ENCODE data around the gene MC5R.
"Not testable (repeated sequence)": the region's sequence is repeated elsewhere in the genome, so short reads cannot be mapped to it uniquely, and the experiment has no call there.

The MC5R gene

GRCh38 chr18:13835202-13835601 is 11.3 kb downstream of the MC5R start:
- TF ChIP-seq, protein P1, sequence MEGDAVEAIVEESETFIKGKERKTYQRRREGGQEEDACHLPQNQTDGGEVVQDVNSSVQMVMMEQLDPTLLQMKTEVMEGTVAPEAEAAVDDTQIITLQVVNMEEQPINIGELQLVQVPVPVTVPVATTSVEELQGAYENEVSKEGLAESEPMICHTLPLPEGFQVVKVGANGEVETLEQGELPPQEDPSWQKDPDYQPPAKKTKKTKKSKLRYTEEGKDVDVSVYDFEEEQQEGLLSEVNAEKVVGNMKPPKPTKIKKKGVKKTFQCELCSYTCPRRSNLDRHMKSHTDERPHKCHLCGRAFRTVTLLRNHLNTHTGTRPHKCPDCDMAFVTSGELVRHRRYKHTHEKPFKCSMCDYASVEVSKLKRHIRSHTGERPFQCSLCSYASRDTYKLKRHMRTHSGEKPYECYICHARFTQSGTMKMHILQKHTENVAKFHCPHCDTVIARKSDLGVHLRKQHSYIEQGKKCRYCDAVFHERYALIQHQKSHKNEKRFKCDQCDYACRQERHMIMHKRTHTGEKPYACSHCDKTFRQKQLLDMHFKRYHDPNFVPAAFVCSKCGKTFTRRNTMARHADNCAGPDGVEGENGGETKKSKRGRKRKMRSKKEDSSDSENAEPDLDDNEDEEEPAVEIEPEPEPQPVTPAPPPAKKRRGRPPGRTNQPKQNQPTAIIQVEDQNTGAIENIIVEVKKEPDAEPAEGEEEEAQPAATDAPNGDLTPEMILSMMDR (IDR thresholded peaks at IDR 0.05; ENCODE audit: low read length): no peak
- TF ChIP-seq EZH2 (optimal IDR thresholded peaks at IDR 0.05; ENCODE audit: low read depth, low read length) (no peak), EZH2phosphoT487 (IDR thresholded peaks at IDR 0.05; ENCODE audit: low read length) (no peak)
- no peaks in the 10 kb centered on the region for H3K9me2 ChIP-seq (replicated peaks; ENCODE audit: insufficient read depth, low read length)
- H2AFZ ChIP-seq (ENCODE audit: low read length): no peak overlapping the region
- H3F3A ChIP-seq (ENCODE audit: insufficient read depth, low read length): no peaks in the 10 kb centered on the region
- H3K79me2 ChIP-seq (ENCODE audit: low read length): no peaks in the 10 kb centered on the region
- no peak overlapping the region for H3K4me2 ChIP-seq (ENCODE audit: low read depth, low read length)
- no peak for DNase-seq
- no peak overlapping the region for H3K4me3 ChIP-seq (ENCODE audit: low read length)
- no peaks in the 10 kb centered on the region for H3K27me3 ChIP-seq (replicated peaks; ENCODE audit: insufficient read depth, low read length)
- no peaks in the 10 kb centered on the region for H4K20me1 ChIP-seq (ENCODE audit: insufficient read depth, low read length)
- H3K9me3 ChIP-seq (replicated peaks; ENCODE audit: insufficient read depth, low read length): no peaks in the 10 kb centered on the region
- H3K36me3 ChIP-seq (replicated peaks; ENCODE audit: insufficient read depth, low read length): no peaks in the 10 kb centered on the region
- H3K9ac ChIP-seq (ENCODE audit: low read length): no peak overlapping the region
- no peaks in the 10 kb centered on the region for H3K4me1 ChIP-seq (ENCODE audit: low read length)
- no peak overlapping the region for H3K27ac ChIP-seq (ENCODE audit: low read length)

GRCh38 chr18:13836559-13836958 is 12.6 kb downstream of the MC5R start:
- Histone ChIP-seq H2AFZ (ENCODE audit: low read length) (no peak overlapping the region), H3K4me1 (ENCODE audit: low read length) (no peaks in the 10 kb centered on the region), H3F3A (ENCODE audit: insufficient read depth, low read length) (no peaks in the 10 kb centered on the region), H3K4me2 (ENCODE audit: low read depth, low read length) (no peak overlapping the region), H3K9me2 (replicated peaks; ENCODE audit: insufficient read depth, low read length) (no peaks in the 10 kb centered on the region), H3K9me3 (replicated peaks; ENCODE audit: insufficient read depth, low read length) (no peaks in the 10 kb centered on the region), H3K79me2 (ENCODE audit: low read length) (no peaks in the 10 kb centered on the region), H3K27me3 (replicated peaks; ENCODE audit: insufficient read depth, low read length) (no peaks in the 10 kb centered on the region), H3K36me3 (replicated peaks; ENCODE audit: insufficient read depth, low read length) (no peaks in the 10 kb centered on the region), H3K27ac (ENCODE audit: low read length) (no peak overlapping the region), H3K4me3 (ENCODE audit: low read length) (no peak overlapping the region), H3K9ac (ENCODE audit: low read length) (no peak overlapping the region), H4K20me1 (ENCODE audit: insufficient read depth, low read length) (no peaks in the 10 kb centered on the region)
- DNase-seq: no peak
- TF ChIP-seq, protein P1 (IDR thresholded peaks at IDR 0.05; ENCODE audit: low read length): no peak
- TF ChIP-seq EZH2 (optimal IDR thresholded peaks at IDR 0.05; ENCODE audit: low read depth, low read length): no peak
- TF ChIP-seq EZH2phosphoT487 (IDR thresholded peaks at IDR 0.05; ENCODE audit: low read length): no peak

DNA sequence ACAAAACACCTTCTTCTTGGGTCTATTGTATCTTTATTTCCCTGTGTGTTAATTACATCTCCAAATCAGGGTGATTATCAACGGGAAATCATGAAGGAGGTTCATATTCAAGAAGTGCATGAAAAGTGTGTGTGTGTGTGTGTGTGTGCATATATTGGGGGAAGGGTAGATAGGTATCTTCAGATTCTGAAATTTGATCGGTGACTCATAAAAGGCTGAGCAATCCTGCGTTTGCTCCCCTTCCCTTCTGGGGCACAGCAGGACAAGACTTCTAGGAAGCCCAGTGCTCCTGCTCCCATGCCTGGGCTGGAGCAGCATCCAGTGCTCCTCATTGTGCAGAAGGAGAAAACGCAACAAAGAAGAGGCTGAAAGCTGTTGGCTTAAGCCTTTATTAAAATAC is 25.8 kb downstream of the MC5R start:
- no peak overlapping the region for H2AFZ ChIP-seq (ENCODE audit: low read length)
- no peak overlapping the region for H3K4me2 ChIP-seq (ENCODE audit: low read depth, low read length)
- no peaks in the 10 kb centered on the region for H3K36me3 ChIP-seq (replicated peaks; ENCODE audit: insufficient read depth, low read length)
- no peak for DNase-seq
- no peaks in the 10 kb centered on the region for H3K79me2 ChIP-seq (ENCODE audit: low read length)
- H3K9me2 ChIP-seq (replicated peaks; ENCODE audit: insufficient read depth, low read length): no peaks in the 10 kb centered on the region
- no peak for TF ChIP-seq EZH2 (optimal IDR thresholded peaks at IDR 0.05; ENCODE audit: low read depth, low read length)
- TF ChIP-seq, protein P1 (IDR thresholded peaks at IDR 0.05; ENCODE audit: low read length): no peak
- no peak for TF ChIP-seq EZH2phosphoT487 (IDR thresholded peaks at IDR 0.05; ENCODE audit: low read length)
- H4K20me1 ChIP-seq (ENCODE audit: insufficient read depth, low read length): no peaks in the 10 kb centered on the region
- no peak overlapping the region for H3K27ac ChIP-seq (ENCODE audit: low read length)
- H3F3A ChIP-seq (ENCODE audit: insufficient read depth, low read length): no peaks in the 10 kb centered on the region
- no peak overlapping the region for H3K4me3 ChIP-seq (ENCODE audit: low read length)
- no peaks in the 10 kb centered on the region for H3K27me3 ChIP-seq (replicated peaks; ENCODE audit: insufficient read depth, low read length)
- no peaks in the 10 kb centered on the region for H3K4me1 ChIP-seq (ENCODE audit: low read length)
- no peaks in the 10 kb centered on the region for H3K9me3 ChIP-seq (replicated peaks; ENCODE audit: insufficient read depth, low read length)
- H3K9ac ChIP-seq (ENCODE audit: low read length): no peak overlapping the region

- not testable (repeated sequence) for DNase-seq; H3F3A ChIP-seq (ENCODE audit: insufficient read depth, low read length); H3K79me2 ChIP-seq (ENCODE audit: low read length); H3K4me2 ChIP-seq (ENCODE audit: low read depth, low read length); H3K27me3 ChIP-seq (replicated peaks; ENCODE audit: insufficient read depth, low read length); H4K20me1 ChIP-seq (ENCODE audit: insufficient read depth, low read length); H3K9me2 ChIP-seq (replicated peaks; ENCODE audit: insufficient read depth, low read length); H3K9ac ChIP-seq (ENCODE audit: low read length); H3K4me3 ChIP-seq (ENCODE audit: low read length); H3K27ac ChIP-seq (ENCODE audit: low read length); H2AFZ ChIP-seq (ENCODE audit: low read length); H3K9me3 ChIP-seq (replicated peaks; ENCODE audit: insufficient read depth, low read length); H3K36me3 ChIP-seq (replicated peaks; ENCODE audit: insufficient read depth, low read length); H3K4me1 ChIP-seq (ENCODE audit: low read length)
These were observed 38.9 kb downstream of the MC5R start for GRCh38 chr18:13862898-13863297.
